BE2C (cell line): Measurements from ENCODE around the gene IL13RA2. TPM values are rescaled to one million over a fixed set of nuclear protein-coding genes. Genes with fewer than 3 reads are reported as not detected.

Experiments used
- DNase-seq: peaks from one replicate; pipeline ENCODE4 v3.0.0-alpha.2; 2020
- H3K27me3 ChIP-seq: fragments of 250-450 bp; sonication (Bioruptor Pico); 2 replicates; pipeline ENCODE4 v1.5.1; 2020; ENCODE audit warnings: mild to moderate bottlenecking
- H3K36me3 ChIP-seq: fragments of 250-450 bp; sonication (Bioruptor Pico); 2 replicates; pipeline ENCODE4 v1.5.1; 2020; ENCODE audit warnings: mild to moderate bottlenecking
- H3K4me1 ChIP-seq: fragments of 250-450 bp; sonication (Bioruptor Pico); 2 replicates; pipeline ENCODE4 v1.5.1; 2020
- H3K4me3 ChIP-seq: 2 replicates; pipeline ENCODE4 v1.5.1; 2011; ENCODE audit warnings: low read depth, low read length
- H3K9me3 ChIP-seq: fragments of 250-450 bp; sonication (Bioruptor Pico); 2 replicates; pipeline ENCODE4 v1.5.1; 2020
- CTCF ChIP-seq: IDR thresholded peaks from 2 replicates; pipeline ENCODE4 v1.5.1; 2012; ENCODE audit warnings: mild to moderate bottlenecking, low read depth, low read length
- polyA plus RNA-seq: library from polyadenylated mRNA; unstranded; fragments of >200 nt; gene quantifications from one replicate; pipeline ENCODE4 v1.2.1, GENCODE V29; 2012; ENCODE audit warnings: low read depth, missing spikeins; ENCODE audit not compliant: insufficient read length, insufficient read depth

IL13RA2 gene
- 85.3 TPM for polyA plus RNA-seq

GRCh38 chrX:115017455-115017854 is at the start of gene IL13RA2:
Gene IL13RA2 (minus strand): TSS chrX:115017616. CDS start chrX:115017269, 347 bp downstream.
- Histone ChIP-seq H3K4me3 (peak within 1 kb of the TSS; percentile 81), H3K4me1 (peaks cover 6% of the 10 kb centered on the region), H3K27me3 (no peaks in the 10 kb centered on the region), H3K9me3 (no peaks in the 10 kb centered on the region), H3K36me3 (no peaks in the 10 kb centered on the region)
- peak; percentile 41 for DNase-seq
- TF ChIP-seq CTCF, result no peak

GRCh38 chrX:115065304-115065703 is 47.9 kb upstream of the IL13RA2 start:
- H3K36me3 ChIP-seq, result no peaks in the 10 kb centered on the region
- H3K9me3 ChIP-seq, result no peaks in the 10 kb centered on the region
- no peak for DNase-seq
- H3K4me1 ChIP-seq, result no peaks in the 10 kb centered on the region
- H3K4me3 ChIP-seq, result no peak overlapping the region
- TF ChIP-seq CTCF, result no peak
- no peaks in the 10 kb centered on the region for H3K27me3 ChIP-seq

GRCh38 chrX:115060013-115060412 is 42.6 kb upstream of the IL13RA2 start:
- no peak for TF ChIP-seq CTCF
- Histone ChIP-seq H3K27me3 (no peaks in the 10 kb centered on the region), H3K4me3 (no peak overlapping the region), H3K36me3 (no peaks in the 10 kb centered on the region), H3K4me1 (no peaks in the 10 kb centered on the region), H3K9me3 (no peaks in the 10 kb centered on the region)
- DNase-seq, result no peak

GRCh38 chrX:115058276-115058675 is 40.9 kb upstream of the IL13RA2 start:
- H3K9me3 ChIP-seq, result no peaks in the 10 kb centered on the region
- H3K36me3 ChIP-seq, result no peaks in the 10 kb centered on the region
- no peaks in the 10 kb centered on the region for H3K4me1 ChIP-seq
- no peaks in the 10 kb centered on the region for H3K27me3 ChIP-seq
- no peak for DNase-seq
- no peak for TF ChIP-seq CTCF
- no peak overlapping the region for H3K4me3 ChIP-seq

- Histone ChIP-seq H3K9me3 (no peaks in the 10 kb centered on the region), H3K4me3 (no peak overlapping the region), H3K4me1 (no peaks in the 10 kb centered on the region), H3K36me3 (no peaks in the 10 kb centered on the region), H3K27me3 (no peaks in the 10 kb centered on the region)
- no peak for DNase-seq
- no peak for TF ChIP-seq CTCF
These were observed 37.5 kb upstream of the IL13RA2 start for GRCh38 chrX:115054876-115055275.

GRCh38 chrX:115053223-115053622 is 35.8 kb upstream of the IL13RA2 start:
- H3K4me3 ChIP-seq, result no peak overlapping the region
- H3K36me3 ChIP-seq, result no peaks in the 10 kb centered on the region
- H3K4me1 ChIP-seq, result no peaks in the 10 kb centered on the region
- no peaks in the 10 kb centered on the region for H3K9me3 ChIP-seq
- TF ChIP-seq CTCF, result no peak
- H3K27me3 ChIP-seq, result no peaks in the 10 kb centered on the region
- DNase-seq, result no peak
